HG02623 (cell line): ENCODE data around the gene EPC1.
"Not testable (repeated sequence)": the region's sequence is repeated elsewhere in the genome, so short reads cannot be mapped to it uniquely, and the experiment has no call there.

Experiments
- ATAC-seq: cut with Tn5 transposase; IDR thresholded peaks from one replicate; pipeline ENCODE4 v1.9.1; 2021; ENCODE audit warnings: moderate library complexity; ENCODE audit not compliant: unreplicated experiment

The EPC1 gene, protein sequence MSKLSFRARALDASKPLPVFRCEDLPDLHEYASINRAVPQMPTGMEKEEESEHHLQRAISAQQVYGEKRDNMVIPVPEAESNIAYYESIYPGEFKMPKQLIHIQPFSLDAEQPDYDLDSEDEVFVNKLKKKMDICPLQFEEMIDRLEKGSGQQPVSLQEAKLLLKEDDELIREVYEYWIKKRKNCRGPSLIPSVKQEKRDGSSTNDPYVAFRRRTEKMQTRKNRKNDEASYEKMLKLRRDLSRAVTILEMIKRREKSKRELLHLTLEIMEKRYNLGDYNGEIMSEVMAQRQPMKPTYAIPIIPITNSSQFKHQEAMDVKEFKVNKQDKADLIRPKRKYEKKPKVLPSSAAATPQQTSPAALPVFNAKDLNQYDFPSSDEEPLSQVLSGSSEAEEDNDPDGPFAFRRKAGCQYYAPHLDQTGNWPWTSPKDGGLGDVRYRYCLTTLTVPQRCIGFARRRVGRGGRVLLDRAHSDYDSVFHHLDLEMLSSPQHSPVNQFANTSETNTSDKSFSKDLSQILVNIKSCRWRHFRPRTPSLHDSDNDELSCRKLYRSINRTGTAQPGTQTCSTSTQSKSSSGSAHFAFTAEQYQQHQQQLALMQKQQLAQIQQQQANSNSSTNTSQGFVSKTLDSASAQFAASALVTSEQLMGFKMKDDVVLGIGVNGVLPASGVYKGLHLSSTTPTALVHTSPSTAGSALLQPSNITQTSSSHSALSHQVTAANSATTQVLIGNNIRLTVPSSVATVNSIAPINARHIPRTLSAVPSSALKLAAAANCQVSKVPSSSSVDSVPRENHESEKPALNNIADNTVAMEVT

DNA sequence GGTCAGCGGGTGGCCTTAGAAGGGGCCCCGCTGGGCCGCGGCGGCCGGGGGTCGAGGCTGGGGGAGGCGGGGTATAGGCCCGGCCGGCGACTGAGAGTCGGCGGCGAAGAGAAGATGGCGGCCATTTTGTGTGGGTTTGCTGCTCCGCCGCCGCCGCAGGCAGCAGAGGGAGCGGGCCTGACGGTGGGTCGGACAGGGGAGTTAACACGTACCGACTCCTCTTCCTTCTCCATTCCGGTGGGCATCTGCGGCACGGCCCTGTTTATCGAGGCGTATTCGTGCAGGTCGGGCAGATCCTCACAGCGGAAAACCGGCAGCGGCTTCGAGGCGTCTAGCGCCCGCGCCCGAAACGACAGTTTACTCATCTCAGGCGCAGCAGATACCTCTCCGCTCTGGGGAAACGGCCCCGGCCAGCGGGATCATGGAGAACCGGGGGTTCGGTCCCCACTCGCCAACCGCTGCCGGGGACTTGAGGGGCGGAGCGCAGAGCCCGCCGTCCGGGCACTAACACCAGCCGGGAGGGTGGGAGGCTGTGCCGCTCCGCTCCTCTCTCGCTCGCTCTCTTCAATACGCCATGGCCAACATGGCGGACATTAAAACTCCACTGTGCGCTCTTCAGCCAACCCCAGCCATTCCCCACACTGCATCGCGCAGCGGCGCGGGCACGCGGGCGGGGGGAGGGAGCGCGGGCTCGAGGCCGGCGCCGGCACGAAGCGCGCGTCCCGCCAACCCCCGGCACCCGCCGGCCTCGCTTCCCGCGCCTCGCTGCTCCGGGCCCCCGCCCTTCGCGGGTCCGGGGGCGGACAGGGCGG, at the start of gene EPC1:
TSS of gene EPC1 (minus strand) at position 608 of the 812 bp plus-strand sequence. CDS start at position 365, 243 bp downstream.
- peak; percentile 65 for ATAC-seq

DNA sequence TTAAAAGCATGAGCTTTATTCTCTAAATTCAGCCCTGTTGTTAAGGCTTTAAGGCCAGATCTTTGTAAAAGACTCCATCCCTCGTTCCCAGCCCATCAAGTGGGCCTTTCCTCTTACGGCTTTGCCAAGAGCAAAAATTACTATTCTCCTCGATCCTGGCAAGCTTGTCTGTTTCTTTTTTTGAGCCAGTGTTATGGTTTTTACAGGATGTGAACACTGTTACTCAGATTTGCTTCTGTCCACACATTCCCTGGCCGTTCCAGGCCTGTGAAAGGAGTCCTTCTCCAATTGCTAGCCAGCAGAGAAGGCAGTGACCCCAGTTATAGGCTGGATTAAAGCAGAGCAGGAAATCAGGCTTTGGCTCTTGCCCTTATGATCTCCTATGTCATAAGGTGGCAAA, 47.0 kb upstream of the EPC1 start:
- no peak for ATAC-seq

DNA sequence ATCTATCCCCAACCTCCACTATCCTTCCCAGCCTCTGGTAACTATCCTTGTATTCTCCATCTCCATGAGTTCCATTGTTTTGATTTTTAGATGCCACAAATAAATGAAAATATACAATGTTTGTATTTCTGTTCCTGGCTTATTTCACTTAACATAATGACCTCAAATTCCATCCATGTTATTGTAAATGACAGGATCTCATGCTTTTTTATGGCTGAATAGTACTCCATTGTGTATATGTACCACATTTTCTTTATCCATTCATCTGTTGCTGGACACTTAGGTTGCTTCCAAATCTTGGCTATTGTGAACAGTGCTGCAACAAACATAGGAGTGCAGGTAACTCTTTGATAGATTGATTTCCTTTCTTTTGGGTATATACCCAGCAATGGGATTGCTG, 45.3 kb upstream of the EPC1 start:
- not testable (repeated sequence) for ATAC-seq

DNA sequence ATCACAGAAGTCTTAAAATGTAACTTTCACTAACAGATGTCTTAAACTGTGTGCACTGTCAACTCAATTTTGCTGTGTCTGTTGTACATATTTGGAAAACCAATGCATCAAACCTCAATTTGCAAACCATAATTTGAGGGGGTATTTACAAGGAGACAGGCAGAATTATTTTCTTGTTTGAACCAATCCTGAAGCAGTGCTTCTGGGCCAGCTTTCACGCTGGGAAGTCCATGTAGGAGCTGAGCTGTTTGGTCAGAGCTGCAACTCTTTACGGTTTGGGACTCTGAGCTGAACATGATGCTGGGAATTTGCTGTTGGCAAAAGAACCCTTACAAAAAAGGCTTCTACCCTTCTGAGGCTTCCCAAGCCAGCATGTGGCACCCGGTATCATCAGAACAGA, 43.2 kb upstream of the EPC1 start:
- ATAC-seq, result no peak

DNA sequence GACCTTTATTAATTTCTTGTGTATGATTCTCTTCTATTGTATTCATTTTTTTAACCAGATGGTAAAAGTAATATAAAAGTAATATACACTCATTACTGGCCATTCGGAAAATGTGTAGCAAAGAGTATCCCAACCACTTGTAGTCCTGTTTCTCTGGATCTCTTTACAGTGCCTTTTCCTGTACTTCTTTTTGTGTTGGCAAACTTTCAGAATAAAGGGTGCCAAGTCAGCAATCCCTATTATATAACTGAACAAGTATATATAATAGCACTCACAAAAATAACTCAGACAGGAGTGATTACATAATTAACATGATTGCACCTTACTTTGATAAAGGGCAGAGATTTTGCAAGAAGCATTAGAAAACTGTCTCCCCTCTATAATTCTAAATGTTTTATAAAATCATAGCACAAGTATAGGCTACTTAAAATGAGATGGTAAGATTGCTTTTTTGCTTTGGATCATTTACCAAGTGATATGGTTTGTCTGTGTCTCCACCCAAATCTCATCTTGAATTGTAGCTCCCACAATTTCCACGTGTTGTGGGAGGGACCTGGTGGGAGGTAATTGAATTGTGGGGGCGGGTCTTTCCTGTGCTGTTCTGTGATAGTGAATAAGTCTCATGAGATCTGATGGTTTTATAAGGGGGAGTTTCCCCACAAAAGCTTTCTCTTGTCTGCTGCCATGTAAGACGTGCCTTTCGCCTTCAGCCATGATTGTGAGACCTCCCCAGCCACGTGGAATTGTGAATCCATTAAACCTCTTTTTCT, 41.5 kb upstream of the EPC1 start:
- no peak for ATAC-seq

DNA sequence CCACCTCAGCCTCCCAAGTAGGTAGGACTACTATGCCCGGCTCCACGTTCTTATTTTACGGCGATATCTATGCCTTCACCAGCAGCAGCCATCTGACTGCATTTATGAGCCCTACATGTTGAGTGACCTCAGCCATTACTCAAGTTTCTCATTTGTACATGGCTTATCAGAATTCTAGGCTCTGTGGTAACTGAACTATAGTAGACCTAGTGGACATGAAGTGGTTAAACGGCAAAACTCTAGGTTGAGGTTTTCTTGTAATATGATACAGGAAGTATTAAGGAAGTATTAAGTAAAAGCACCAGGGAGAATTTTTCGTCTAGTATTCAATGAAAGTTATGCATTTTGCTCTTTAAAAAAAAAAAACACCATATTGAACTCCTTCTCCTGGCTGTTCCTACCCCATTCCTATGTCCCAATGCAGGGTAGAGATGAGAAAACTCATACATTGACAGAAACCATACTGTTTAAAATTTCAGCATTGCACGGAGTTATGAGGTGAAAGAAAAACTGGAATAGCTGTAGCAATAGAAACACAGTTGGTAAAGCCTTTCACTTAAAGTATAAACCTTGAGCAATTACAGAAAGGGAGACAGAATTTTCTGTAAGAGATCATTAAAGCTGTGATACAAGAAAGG, 39.8 kb upstream of the EPC1 start:
- ATAC-seq, result no peak

DNA sequence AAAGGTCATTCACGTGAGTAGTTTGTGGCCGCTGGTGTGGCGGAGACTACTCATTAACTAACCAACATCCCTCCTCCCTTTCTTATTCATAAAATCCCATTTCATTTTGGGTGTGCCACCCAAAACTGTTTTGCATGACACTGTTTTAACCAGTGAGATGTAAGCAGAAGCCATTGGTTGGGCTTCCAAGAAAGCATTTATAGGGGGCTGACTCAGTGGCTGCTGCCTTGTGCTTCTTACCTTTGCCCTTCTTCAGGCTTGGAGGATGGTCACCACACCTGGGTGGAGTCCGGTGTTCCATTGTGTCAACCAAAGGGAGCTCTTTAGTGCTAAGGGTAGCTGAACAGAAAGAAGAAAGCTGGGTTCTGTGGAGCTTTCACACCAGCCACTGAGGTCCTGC, 37.2 kb upstream of the EPC1 start:
- ATAC-seq, result no peak

DNA sequence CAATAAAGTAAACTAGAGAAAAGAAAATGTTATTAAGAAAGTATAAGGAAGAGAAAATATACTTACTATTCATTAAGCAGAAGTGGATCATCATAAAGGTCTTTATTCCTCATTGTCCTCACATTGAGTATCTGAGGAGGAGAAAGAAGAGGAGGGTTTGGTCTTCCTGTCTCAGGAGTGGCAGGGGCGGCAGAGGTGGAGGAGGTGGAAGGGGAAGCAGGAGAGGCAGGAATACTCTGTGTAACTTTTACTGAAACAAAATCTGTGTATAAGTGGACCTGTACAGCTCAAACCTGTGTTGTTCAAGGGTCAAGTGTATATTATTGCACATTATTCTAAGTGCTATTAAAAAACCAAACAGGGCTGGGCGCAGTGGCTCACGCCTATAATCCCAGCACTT, 34.2 kb upstream of the EPC1 start:
- ATAC-seq, result no peak

DNA sequence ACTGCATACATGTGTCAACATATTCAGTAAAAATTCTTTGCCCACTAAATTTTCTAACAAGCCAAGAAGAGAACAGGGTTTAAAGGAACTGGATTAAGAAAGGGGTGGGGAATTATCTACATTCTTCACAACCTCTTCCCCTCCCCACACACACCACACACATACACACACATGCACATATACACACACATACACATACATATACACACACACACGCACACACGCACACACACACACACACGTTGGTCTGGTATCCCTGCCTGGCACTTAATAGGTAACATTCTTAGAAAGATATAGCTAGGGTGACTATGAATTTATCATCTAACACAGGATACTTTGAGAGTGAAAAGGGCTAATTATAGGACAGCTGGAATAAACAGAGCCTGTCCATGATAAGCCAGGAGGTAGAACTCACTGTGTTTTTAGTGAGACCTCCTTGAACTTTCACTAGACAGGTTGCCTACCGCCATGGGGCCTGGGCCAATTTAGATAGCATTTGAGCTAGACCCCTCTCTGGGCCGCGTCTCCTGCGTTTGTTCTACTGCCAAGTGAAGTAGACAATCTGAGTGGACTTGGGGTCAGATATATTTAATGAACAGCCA, 33.1 kb upstream of the EPC1 start:
- no peak for ATAC-seq

DNA sequence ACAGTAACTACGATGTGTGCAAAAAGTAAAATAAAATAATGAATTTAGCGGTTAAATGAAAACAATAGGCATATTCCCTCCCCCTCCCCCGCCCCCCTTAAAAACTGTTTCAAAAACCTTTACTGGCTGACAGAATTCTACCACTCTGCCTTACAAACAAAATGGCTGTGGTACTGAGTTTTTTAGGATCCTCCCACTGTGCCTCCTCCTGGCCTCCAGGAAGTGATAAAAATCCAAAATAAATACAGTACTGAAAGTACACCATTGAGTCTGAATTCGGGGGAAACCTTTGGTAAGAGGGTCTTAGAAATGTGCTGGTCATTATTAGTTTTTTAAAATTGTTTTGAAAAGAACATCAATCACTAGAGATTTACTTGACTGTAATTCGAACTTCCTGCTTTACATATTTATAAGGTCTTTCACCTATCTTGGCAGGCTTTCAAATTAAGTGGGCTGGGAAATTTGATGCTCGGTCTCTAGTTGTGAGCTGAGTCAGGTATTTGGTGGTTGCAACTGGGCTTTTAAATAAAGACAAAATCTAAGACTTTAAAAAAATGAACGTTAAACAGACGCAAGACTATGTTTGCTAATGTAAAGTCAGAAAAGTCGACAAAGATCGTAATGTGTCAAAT, 32.5 kb upstream of the EPC1 start:
- ATAC-seq, result peak; percentile 25

DNA sequence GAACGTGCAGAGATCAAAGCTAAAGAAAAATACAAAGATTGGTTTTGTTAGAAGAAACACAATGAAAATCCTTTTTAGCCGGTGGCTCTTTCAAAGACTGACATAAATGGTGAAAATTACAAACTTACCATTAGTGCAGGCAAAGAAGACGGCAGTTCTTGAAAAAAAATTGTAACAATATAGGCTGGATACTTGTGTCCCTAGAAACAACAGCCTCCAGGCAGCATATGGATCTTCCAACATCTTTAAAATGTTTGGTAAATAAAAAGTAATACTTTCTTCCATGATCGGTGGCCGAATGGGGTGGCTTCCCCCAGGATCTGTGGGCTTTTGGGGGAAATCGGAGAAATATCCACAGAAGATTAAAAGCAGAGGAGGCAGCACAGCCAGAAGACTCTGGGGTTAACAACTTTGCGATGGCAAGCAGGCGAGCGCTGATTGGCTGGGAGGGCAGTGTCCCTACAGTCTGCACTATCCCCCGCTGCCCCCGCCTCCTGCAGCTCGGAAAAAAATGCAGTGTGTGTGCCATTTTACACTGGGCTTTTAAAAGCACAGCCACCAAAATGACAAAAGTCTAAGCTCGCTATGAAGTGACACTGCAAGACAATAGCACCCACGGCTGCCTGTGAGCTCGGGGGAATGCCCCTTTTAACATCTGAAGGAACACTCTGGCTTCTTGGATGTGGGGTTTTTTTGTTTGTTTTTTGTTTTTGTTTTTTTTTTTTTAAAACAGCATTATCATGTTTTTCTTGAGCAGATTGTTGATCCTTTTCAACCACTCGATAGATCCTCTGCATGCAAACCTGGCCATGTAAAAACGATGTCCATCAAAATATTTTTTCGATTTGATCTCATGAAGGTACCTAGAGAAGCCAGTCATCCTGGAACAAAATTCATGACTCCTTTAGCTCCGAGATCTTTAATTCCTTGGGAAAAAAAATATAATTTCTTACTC, 31.7 kb upstream of the EPC1 start:
- peak; percentile 93 for ATAC-seq

DNA sequence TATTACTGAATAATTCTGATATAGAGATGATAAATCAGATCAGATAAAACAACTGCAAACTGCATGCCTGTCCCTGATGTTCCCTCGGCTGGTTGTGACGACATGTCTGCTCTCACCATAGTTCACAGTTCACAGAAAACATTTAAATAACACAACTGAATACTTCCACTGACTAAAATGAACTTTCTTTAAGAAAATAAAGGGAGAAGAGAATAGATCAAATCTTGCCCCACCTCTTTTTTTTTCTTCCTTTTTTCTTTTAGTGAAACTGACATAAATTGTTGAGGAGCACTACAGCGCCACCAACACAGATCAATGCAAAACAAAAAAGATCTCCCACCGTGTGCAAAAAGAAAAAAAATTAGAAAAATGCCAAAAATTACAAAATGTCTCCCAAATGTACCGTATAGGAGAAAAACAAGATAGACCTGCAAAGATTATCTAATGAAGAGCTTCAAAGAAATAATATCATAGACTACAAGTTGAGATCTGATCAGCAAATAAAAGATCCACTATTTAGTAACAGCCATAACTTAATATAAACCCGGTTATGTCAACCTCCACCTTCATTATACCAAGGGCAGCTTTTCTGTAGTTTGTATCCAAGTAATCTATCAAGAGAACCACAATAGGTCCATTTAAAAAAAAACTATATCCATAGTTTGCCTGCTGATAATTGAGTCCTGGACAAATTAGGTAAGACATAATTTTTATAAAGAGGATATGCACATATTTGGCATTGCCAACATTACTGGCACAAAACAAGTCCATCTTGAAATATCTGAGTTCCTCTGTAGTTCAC, 30.7 kb upstream of the EPC1 start:
- ATAC-seq, result no peak

DNA sequence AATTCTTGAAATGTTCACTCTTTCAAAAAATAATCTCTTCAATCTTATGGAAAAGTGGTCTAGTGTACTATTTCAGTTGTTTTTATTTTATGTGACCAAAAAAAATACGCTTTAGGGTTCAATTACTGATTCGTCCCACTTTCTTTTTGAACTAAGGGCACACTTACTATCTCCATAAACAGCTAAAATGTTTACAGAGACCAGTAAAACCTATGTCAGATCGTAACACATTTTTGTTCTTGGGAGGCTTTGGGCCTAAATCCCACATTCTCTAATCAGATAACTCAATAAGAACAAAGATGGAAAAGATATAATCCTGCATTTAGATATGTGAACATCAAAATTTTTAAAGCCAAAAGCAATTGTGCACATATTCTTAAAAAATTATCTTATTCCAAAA, 29.8 kb upstream of the EPC1 start:
- no peak for ATAC-seq

DNA sequence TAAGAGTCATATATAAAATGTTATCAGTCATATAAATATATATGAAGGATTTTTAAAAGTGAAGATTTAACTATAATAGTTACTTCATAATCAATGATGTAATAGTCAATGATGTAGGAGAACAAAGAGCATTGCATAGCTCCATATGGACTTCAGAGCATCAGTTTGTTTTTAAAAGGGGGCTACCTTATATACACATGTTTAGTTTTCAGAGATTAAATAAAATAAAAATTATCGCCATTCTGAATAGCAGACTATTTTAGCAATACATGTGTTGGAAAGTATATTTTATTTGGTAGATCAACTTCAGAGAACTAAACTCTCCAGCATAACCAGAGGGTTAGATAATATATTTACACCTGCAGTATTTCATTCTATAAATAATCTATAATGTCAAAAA, 29.1 kb upstream of the EPC1 start:
- no peak for ATAC-seq

DNA sequence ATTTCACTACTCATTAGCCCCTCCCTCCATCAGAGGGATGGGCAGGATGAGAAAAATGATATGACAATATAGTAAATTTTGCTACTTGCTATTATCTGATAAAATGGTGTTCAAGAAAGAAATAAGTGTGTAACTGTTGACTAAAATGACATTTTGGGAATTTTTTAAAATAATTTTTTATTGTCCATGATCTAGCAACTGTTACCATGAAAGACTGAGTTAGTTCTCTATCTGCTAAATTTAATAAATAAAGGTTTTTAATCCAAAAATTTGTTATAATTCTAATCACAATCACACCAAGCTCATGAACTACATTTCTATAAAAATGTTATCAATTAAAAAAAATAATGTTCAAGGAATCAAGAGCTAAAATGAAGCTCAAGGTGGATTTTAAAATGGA, 28.7 kb upstream of the EPC1 start:
- ATAC-seq, result no peak

DNA sequence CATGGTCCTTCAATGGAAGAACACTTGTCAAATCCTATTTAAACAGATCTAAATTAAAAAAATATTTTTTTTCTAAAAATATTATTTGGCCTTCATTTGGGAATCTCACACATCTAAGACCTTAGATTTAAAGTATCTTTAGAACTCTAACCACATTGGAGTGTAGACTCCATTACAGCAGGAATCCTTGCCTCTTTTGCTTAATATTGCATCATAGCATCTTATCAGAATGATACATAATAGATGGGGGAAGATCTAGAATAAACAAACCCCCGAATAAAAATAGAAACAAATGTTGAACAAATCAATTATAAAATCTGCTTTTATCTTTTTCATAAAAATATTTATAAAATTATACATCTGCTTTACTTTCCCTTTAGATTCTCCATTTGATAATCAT, 27.6 kb upstream of the EPC1 start:
- no peak for ATAC-seq

DNA sequence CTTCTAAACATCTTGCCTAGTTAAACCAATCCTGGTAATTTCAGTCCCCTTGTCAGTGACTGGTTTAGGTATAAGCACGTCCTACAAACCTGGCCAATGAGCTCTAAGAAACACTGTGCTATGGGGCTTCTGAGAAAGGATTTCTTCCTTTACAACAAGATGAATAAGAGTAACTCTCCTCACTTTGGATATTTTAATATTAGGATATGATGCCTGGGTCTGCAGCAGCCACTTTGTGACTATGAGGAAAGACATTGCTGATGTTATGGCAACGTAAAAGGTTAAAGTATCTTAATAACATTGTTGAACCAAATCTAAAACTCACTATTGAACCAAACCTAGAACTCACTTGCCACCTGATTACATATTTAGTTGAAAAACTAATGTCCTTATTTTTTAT, 26.5 kb upstream of the EPC1 start:
- ATAC-seq, result no peak
